Stimulated activated CD4-positive, alpha-beta T cell treated with anti-CD3 and anti-CD28 coated beads, Interleukin-1b, Interleukin-23, amount 100 ng/mL, for 48 hours (primary cell): ENCODE data around the gene UBAC1.
"Not testable (repeated sequence)": the region's sequence is repeated elsewhere in the genome, so short reads cannot be mapped to it uniquely, and the experiment has no call there.

ENCODE experiments used
- DNase-seq: peaks from one replicate; pipeline ENCODE4 v3.0.0-alpha.2; 2020

The UBAC1 gene

GRCh38 chr9:135976531-135976930, 15.4 kb upstream of the UBAC1 start:
- DNase-seq, result no peak

- DNase-seq, result no peak
These were observed 14.7 kb upstream of the UBAC1 start for GRCh38 chr9:135975834-135976233.

- no peak for DNase-seq
These were observed 13.0 kb upstream of the UBAC1 start for GRCh38 chr9:135974220-135974573.

- DNase-seq, result no peak
These were observed 12.4 kb upstream of the UBAC1 start for GRCh38 chr9:135973277-135974219.

- DNase-seq, result peak; percentile 35
These were observed 10.7 kb upstream of the UBAC1 start for GRCh38 chr9:135971892-135972291.

GRCh38 chr9:135971111-135971766, 10.1 kb upstream of the UBAC1 start:
- DNase-seq, result no peak

- DNase-seq, result no peak
These were observed 9.1 kb upstream of the UBAC1 start for GRCh38 chr9:135970128-135970815.

- no peak for DNase-seq
These were observed 8.0 kb upstream of the UBAC1 start for GRCh38 chr9:135969064-135969683.

- no peak for DNase-seq
These were observed 7.4 kb upstream of the UBAC1 start for GRCh38 chr9:135968601-135969000.

- no peak for DNase-seq
These were observed 6.9 kb upstream of the UBAC1 start for GRCh38 chr9:135968083-135968476.

GRCh38 chr9:135966916-135967260, 5.7 kb upstream of the UBAC1 start:
- not testable (repeated sequence) for DNase-seq

GRCh38 chr9:135965124-135965756, 4.1 kb upstream of the UBAC1 start:
- no peak for DNase-seq

- no peak for DNase-seq
These were observed 2.8 kb upstream of the UBAC1 start for GRCh38 chr9:135963938-135964337.

GRCh38 chr9:135963338-135963737, 2.2 kb upstream of the UBAC1 start:
- no peak for DNase-seq

GRCh38 chr9:135962696-135963307, 1.6 kb upstream of the UBAC1 start:
- no peak for DNase-seq

- no peak for DNase-seq
These were observed 880 bp upstream of the UBAC1 start for GRCh38 chr9:135961811-135962695.

GRCh38 chr9:135960411-135961276, 529 bp downstream of the UBAC1 start:
- no peak for DNase-seq

- no peak for DNase-seq
These were observed 1.4 kb downstream of the UBAC1 start for GRCh38 chr9:135959814-135960213.

GRCh38 chr9:135958485-135958884, 2.7 kb downstream of the UBAC1 start:
- no peak for DNase-seq

- DNase-seq, result no peak
These were observed 3.7 kb downstream of the UBAC1 start for GRCh38 chr9:135957431-135957830.
